ENCODE results near the gene MCEE.
"Not testable (repeated sequence)": the region's sequence is repeated elsewhere in the genome, so short reads cannot be mapped to it uniquely, and the experiment has no call there.

MCEE gene

DNA sequence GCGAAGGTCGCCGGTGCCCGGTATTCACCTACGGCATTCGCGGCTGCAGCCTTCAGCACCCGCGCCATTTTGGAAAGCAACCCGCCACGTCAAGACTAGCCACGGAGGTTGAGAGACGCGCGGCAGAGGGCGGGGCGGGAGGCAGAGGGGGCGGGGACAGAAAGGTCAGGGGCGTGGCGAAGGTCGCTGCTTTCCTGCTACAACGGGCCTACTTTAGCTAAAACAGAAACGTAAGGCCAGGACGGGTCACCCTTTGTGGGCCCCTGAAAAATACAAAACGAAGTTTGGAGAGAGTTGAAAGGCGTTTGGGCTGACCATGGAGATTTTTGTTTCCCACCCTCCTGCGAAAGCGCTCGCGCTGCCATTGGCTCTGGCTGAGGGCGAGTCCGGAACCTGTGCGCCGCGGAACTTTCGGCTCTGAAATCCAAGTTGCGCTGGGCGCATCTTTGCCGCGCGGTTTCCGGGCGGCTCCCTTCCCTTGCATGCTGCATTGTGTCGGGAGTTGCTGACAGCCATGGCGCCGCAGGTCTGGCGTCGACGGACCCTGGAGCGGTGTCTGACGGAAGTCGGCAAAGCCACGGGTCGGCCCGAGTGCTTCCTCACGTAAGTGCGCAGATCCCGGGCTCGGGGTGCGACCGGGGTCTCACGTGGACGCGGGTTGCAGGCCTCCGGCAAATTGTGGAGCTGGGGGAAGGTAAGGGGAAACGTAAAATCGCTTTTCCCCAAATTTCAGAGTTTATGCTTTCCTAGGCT, at the start of gene MCEE, which contains the start of gene MPHOSPH10:
Gene MCEE (minus strand): TSS at position 78 of the 753 bp plus-strand sequence. CDS start 10 bp downstream, at position 68.
Gene MPHOSPH10 (plus strand): TSS at position 483 of the 753 bp plus-strand sequence. CDS start 32 bp downstream, at position 515.
- no peaks in the 10 kb centered on the region for H3K27me3 ChIP-seq (ENCODE audit: low read depth)
- in situ Hi-C loops (cut with MboI; ENCODE audit: low sequenced_read_pairs), result no loop called here
- no peaks in the 10 kb centered on the region for H3K9me3 ChIP-seq
- peaks cover 8% of the 10 kb centered on the region for H3K4me1 ChIP-seq
- peak within 1 kb of the TSS; percentile 98 for H3K4me3 ChIP-seq
- DNase-seq (ENCODE audit: low spot score in 2 of 2), result peak; percentile 86 to 94
- H3K36me3 ChIP-seq (replicated peaks), result peaks cover 24% of the 10 kb centered on the region

DNA sequence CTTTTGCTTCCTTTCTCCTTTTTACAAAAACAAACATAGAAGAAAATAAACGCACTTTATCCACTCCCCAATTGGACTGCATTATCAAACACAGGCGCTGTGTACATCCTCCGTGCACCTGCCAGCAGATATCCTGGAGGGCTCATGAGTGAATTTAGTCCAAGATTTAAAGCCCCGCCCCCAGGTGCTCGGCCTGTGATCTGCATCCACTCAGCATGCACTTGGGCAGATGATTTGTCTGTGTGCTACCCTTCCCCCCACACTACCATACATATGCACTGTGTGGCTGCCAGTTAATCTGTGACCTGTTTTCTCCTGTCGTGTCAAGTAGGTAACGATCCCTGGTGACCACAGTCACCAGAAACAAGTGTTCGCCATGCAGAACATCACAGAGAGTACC, 48.8 kb upstream of the MCEE start:
- H3K27me3 ChIP-seq (ENCODE audit: low read depth); DNase-seq (ENCODE audit: low spot score in 2 of 2); H3K9me3 ChIP-seq; H3K36me3 ChIP-seq (replicated peaks); H3K4me1 ChIP-seq; H3K4me3 ChIP-seq; in situ Hi-C loops (cut with MboI; ENCODE audit: low sequenced_read_pairs): not testable (repeated sequence)

GRCh38 chr2:71174207-71174606, 44.2 kb upstream of the MCEE start:
- no peaks in the 10 kb centered on the region for H3K4me1 ChIP-seq
- H3K4me3 ChIP-seq, result no peak overlapping the region
- no peak for DNase-seq (ENCODE audit: low spot score in 2 of 2)
- in situ Hi-C loops (cut with MboI; ENCODE audit: low sequenced_read_pairs), result no loop called here
- H3K36me3 ChIP-seq (replicated peaks), result no peaks in the 10 kb centered on the region
- no peaks in the 10 kb centered on the region for H3K27me3 ChIP-seq (ENCODE audit: low read depth)
- no peaks in the 10 kb centered on the region for H3K9me3 ChIP-seq

DNA sequence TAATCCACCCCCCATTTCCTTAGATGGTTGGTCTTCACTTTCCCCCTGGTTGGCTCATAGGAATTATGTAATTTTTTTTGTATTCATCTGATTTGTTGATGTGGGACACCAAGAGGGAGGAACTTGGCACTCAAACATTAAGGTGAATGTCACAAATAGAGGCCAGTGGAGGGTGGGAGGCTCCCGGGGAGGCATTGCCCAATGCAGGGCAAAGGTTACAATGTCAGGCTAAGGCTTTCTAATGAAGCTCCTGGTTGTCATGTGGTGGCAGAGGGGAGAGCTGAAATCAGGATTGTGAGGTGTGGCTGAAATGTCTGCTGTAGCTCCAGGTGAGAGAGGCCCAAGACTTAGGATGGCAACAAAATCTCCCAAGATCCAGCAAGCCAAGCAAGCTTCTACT, 43.1 kb upstream of the MCEE start:
- Histone ChIP-seq H3K4me3 (no peak overlapping the region), H3K36me3 (replicated peaks) (no peaks in the 10 kb centered on the region), H3K27me3 (ENCODE audit: low read depth) (no peaks in the 10 kb centered on the region), H3K4me1 (no peaks in the 10 kb centered on the region), H3K9me3 (no peaks in the 10 kb centered on the region)
- DNase-seq (ENCODE audit: low spot score in 2 of 2), result no peak
- in situ Hi-C loops (cut with MboI; ENCODE audit: low sequenced_read_pairs), result no loop called here

DNA sequence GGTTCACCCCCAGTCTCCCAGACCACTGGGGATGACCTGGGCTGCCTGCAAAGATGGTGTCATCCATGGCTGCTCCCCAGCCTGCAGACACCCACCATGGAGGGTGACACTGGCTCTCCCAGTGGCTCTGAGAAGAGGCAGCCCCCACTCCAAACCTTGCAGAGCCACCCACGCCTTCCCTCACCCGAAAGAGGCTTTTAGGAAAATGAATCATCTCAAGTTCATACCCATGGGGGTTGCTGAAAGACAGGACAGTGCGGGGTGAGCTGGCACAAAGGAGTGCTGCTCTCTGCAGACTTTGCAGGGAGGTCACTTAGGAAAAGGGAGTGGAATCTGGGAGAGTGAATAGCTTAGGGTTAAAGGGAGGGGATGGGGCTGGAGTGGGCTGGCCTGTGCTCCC, 36.8 kb upstream of the MCEE start:
- H3K4me1 ChIP-seq, result no peaks in the 10 kb centered on the region
- no peaks in the 10 kb centered on the region for H3K27me3 ChIP-seq (ENCODE audit: low read depth)
- DNase-seq (ENCODE audit: low spot score in 2 of 2), result no peak
- in situ Hi-C loops (cut with MboI; ENCODE audit: low sequenced_read_pairs), result no loop called here
- no peaks in the 10 kb centered on the region for H3K36me3 ChIP-seq (replicated peaks)
- H3K4me3 ChIP-seq, result no peak overlapping the region
- no peaks in the 10 kb centered on the region for H3K9me3 ChIP-seq

DNA sequence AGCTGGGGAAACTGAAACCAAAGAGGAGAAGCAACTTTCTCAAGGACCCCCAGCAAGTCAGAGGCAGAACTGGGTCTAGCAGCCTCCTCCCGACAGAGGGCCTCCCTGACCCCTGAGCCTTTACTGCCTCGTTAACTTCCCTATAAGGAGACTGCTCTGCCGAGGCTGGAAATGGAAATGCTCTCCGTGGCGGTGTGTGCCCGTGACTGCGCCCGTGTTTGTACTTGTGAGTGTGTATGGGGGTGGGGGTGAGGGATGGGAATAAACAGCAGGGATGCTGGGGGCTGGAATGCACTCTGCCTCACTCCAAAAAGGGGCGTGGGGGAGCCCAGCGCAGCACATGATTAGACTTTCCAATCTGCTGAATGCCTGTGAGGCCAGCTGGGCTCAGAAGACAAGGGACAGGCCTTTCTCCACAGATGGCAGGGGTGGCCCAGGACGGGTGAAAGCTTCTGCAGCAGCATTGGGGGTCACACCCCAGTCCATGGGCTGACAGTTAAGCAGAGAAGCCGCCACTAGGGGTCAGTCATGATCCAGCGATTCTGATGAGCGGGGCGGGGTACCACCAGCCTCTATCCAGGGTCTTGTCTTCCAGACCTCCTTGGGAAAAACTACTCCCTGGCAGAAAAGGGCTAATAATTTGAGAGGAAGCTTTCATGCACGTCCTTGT, 27.2 kb upstream of the MCEE start:
- in situ Hi-C loops (cut with MboI; ENCODE audit: low sequenced_read_pairs), result no loop called here
- Histone ChIP-seq H3K36me3 (replicated peaks) (no peaks in the 10 kb centered on the region), H3K4me3 (no peak overlapping the region), H3K27me3 (ENCODE audit: low read depth) (peaks cover 2% of the 10 kb centered on the region; the same call in 1 of the 2 replicates), H3K4me1 (peaks cover 7% of the 10 kb centered on the region; the same call in 1 of the 2 replicates), H3K9me3 (no peaks in the 10 kb centered on the region)
- peak; percentile 18 to 87 for DNase-seq (ENCODE audit: low spot score in 2 of 2)

DNA sequence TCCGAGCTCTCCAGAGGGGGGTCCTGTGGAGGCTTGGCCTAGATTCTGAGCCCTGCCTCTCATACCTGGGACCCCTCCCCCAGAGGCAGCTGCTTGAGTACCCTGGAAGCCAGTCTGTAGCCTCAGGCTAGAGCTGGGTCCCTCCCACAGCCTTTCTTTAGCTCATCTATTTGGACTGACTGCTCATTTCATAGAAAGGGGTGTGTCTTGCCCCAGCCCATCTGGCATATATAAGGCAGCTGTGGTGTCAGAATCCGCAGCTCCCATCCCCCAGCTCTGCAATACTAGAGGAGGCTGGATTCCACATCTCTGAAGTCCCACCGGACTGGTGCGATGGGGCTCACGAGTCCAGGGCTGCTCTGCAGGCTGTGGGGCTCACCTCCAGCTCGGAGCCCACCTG, 26.5 kb upstream of the MCEE start:
- Histone ChIP-seq H3K4me1 (peaks cover 7% of the 10 kb centered on the region; the same call in 1 of the 2 replicates), H3K36me3 (replicated peaks) (no peaks in the 10 kb centered on the region), H3K4me3 (no peak overlapping the region), H3K27me3 (ENCODE audit: low read depth) (peaks cover 2% of the 10 kb centered on the region; the same call in 1 of the 2 replicates), H3K9me3 (no peaks in the 10 kb centered on the region)
- in situ Hi-C loops (cut with MboI; ENCODE audit: low sequenced_read_pairs), result no loop called here
- DNase-seq (ENCODE audit: low spot score in 2 of 2), result peak; percentile 54 to 66

DNA sequence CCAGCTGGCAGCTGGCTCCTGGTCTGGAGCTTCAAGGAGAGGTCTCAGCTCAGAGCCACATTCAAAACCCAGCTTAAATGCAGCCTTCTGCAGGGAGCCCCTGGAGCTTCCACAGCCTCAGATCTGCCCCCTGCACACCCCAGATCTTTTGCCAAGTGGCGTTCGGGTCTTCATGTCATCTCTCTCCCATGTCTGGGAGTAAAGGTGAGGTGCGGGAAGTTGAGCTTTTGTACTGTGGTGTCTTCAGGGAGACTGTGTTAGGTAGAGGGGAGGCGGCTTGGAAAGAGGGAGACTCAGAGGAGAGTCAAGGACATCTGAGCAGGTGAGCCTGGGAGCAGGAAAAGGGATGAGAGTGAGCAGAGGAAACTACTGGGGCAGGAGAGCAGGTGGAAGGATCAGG, 25.8 kb upstream of the MCEE start:
- peaks cover 2% of the 10 kb centered on the region; the same call in 1 of the 2 replicates for H3K27me3 ChIP-seq (ENCODE audit: low read depth)
- no peak overlapping the region for H3K4me3 ChIP-seq
- no peaks in the 10 kb centered on the region for H3K36me3 ChIP-seq (replicated peaks)
- H3K9me3 ChIP-seq, result no peaks in the 10 kb centered on the region
- in situ Hi-C loops (cut with MboI; ENCODE audit: low sequenced_read_pairs), result no loop called here
- DNase-seq (ENCODE audit: low spot score in 2 of 2), result no peak
- H3K4me1 ChIP-seq, result peaks cover 7% of the 10 kb centered on the region; the same call in 1 of the 2 replicates

DNA sequence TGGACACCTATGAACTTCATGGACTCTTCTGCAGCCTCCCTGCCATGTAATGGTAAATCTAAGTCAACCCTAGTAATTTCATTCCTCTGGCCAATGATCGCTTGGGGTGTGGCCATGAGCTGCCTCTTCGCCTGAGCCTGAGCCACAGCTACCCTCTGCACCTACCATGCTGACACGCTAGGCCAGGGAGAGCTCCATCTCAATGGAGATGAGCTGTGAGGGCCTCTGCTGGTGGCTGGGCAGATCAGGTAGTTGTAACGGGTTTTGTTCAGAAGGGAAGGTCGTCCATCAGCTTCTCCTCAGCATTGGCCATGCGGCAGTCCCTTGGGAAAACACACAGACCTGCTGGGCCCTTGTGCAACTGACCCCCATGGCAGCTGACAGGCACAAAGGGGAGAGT, 24.8 kb upstream of the MCEE start:
- in situ Hi-C loops (cut with MboI; ENCODE audit: low sequenced_read_pairs), result loop anchor here (5.0 kb wide), 1 partner anchor 353 kb away; no protein-coding TSS in a partner anchor
- peaks cover 7% of the 10 kb centered on the region; the same call in 1 of the 2 replicates for H3K4me1 ChIP-seq
- DNase-seq (ENCODE audit: low spot score in 2 of 2), result no peak
- H3K4me3 ChIP-seq, result no peak overlapping the region
- peaks cover 2% of the 10 kb centered on the region; the same call in 1 of the 2 replicates for H3K27me3 ChIP-seq (ENCODE audit: low read depth)
- H3K9me3 ChIP-seq, result no peaks in the 10 kb centered on the region
- H3K36me3 ChIP-seq (replicated peaks), result peaks cover 2% of the 10 kb centered on the region

DNA sequence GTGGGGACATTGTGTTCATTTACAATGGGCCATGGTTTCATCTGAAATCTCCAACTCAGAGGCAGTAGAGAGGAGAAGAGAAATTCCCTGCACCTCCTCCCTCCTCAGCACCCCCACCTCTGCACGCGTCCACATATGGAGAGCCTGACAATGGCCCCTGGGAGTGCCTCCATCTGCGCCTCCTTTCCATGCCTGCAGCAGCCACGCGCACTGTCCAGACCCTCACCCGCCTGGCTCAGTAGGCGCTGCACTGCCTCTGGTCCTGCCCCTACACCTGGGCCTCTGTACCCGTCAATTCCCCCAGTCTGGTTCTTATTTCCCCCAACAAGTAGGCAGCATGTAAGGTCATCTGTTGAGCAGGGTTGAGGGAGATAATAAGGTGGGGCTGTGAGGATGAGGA, 24.2 kb upstream of the MCEE start:
- Histone ChIP-seq H3K36me3 (replicated peaks) (peaks cover 7% of the 10 kb centered on the region), H3K4me1 (peaks cover 7% of the 10 kb centered on the region; the same call in 1 of the 2 replicates), H3K9me3 (no peaks in the 10 kb centered on the region), H3K27me3 (ENCODE audit: low read depth) (peaks cover 2% of the 10 kb centered on the region; the same call in 1 of the 2 replicates), H3K4me3 (no peak overlapping the region)
- DNase-seq (ENCODE audit: low spot score in 2 of 2), result no peak
- in situ Hi-C loops (cut with MboI; ENCODE audit: low sequenced_read_pairs), result loop anchor here (5.0 kb wide), 1 partner anchor 353 kb away; no protein-coding TSS in a partner anchor

GRCh38 chr2:71153585-71154224, 23.7 kb upstream of the MCEE start:
- H3K4me1 ChIP-seq, result peaks cover 7% of the 10 kb centered on the region; the same call in 1 of the 2 replicates
- DNase-seq (ENCODE audit: low spot score in 2 of 2), result no peak
- in situ Hi-C loops (cut with MboI; ENCODE audit: low sequenced_read_pairs), result loop anchor here (5.0 kb wide), 1 partner anchor 354 kb away; no protein-coding TSS in a partner anchor

GRCh38 chr2:71151620-71152019, 21.6 kb upstream of the MCEE start:
- Histone ChIP-seq H3K36me3 (replicated peaks) (peaks cover 23% of the 10 kb centered on the region), H3K9me3 (no peaks in the 10 kb centered on the region), H3K27me3 (ENCODE audit: low read depth) (peaks cover 2% of the 10 kb centered on the region; the same call in 1 of the 2 replicates), H3K4me3 (no peak overlapping the region), H3K4me1 (no peaks in the 10 kb centered on the region)
- in situ Hi-C loops (cut with MboI; ENCODE audit: low sequenced_read_pairs), result loop anchor here (5.0 kb wide), 1 partner anchor 356 kb away; no protein-coding TSS in a partner anchor
- DNase-seq (ENCODE audit: low spot score in 2 of 2), result no peak

More at GRCh38 chr2:71153585-71154224, 23.7 kb upstream of the MCEE start:
- peaks cover 13% of the 10 kb centered on the region for H3K36me3 ChIP-seq (replicated peaks)
- no peak overlapping the region for H3K4me3 ChIP-seq
- peaks cover 2% of the 10 kb centered on the region; the same call in 1 of the 2 replicates for H3K27me3 ChIP-seq (ENCODE audit: low read depth)
- H3K9me3 ChIP-seq, result no peaks in the 10 kb centered on the region

DNA sequence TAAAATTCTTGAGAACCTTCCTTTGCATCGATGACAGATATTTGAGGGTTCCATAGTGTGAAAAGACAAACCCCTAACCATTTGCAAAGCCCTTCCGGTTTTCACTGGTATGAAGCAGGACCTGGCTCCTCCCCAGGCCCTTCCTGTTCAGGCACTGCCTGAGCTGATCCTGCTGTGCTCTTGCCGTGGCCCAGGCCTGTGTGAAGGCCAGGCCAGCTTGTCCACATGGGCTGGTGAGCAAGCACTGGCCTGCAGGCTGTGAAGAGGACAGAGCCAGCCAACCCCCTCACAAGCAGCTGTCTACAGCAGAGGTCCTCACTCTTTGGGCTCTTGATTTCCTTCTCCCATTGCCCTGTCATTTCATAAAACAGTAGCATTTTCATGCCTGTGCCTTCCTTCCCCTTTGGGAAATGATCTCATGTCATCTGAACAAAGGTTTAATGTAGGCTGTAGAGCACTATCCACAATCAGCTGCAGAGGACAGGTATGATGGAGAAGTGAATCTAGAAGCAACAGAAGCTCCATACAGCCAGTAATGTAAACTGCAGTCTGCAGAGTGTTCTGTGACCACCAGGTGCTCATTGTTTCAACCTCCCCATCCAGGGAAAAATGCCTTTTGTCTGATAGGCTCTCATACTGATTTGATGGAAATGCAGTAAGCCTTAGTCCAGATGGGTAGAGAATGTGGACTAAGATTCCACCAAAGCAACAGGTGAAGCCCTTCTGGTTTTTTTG, 20.2 kb upstream of the MCEE start:
- no peaks in the 10 kb centered on the region for H3K4me1 ChIP-seq
- no peak for DNase-seq (ENCODE audit: low spot score in 2 of 2)
- H3K27me3 ChIP-seq (ENCODE audit: low read depth), result peaks cover 2% of the 10 kb centered on the region; the same call in 1 of the 2 replicates
- no peaks in the 10 kb centered on the region for H3K9me3 ChIP-seq
- in situ Hi-C loops (cut with MboI; ENCODE audit: low sequenced_read_pairs), result loop anchor here (5.0 kb wide), 1 partner anchor 357 kb away; no protein-coding TSS in a partner anchor
- H3K36me3 ChIP-seq (replicated peaks), result peaks cover 31% of the 10 kb centered on the region
- H3K4me3 ChIP-seq, result no peak overlapping the region

Data from HAP-1 (cell line).